A673 (cell line): ENCODE data around the gene DMD. TPM values are rescaled to one million over a fixed set of nuclear protein-coding genes. Genes with fewer than 3 reads are reported as not detected.

Experiments
- BruUV-seq: library from RNA; stranded (reverse); fragments of 400-500 nt; replicated peaks from 2 replicates; lab custom pipeline; 2021; lab: Mats Ljungman, UMichigan
- CTCF ChIA-PET: fragments of 300-600 bp; sonication (Branson Sonifier 250); formaldehyde crosslinking; loops from one replicate; lab custom pipeline; 2022; ENCODE audit warnings: antibody characterized with exemption; lab: Charles Lee
- POLR2A ChIA-PET: fragments of 300-600 bp; sonication (Branson Sonifier 250); formaldehyde crosslinking; loops from one replicate; lab custom pipeline; 2022; ENCODE audit warnings: antibody characterized with exemption; ENCODE audit not compliant: low non-redundant PET; lab: Charles Lee
- DNase-seq: peaks from one replicate; pipeline ENCODE4 v3.0.0-alpha.2; 2015; ENCODE audit warnings: low spot score
- H3K27ac ChIP-seq: fragments of 200-600 bp; sonication (generic); 2 replicates; pipeline ENCODE4 v1.5.1; 2016; ENCODE audit warnings: mixed run types, low read depth, mild to moderate bottlenecking, mixed read lengths, antibody characterized with exemption, low read length; ENCODE audit not compliant: poor library complexity, severe bottlenecking
- H3K27me3 ChIP-seq: fragments of 200-600 bp; sonication (generic); replicated peaks from 2 replicates; pipeline ENCODE4 v1.6.1; 2017; ENCODE audit warnings: mixed run types, low read depth, mild to moderate bottlenecking, mixed read lengths, antibody characterized with exemption, low read length; ENCODE audit not compliant: insufficient read depth, poor library complexity
- H3K36me3 ChIP-seq: fragments of 200-600 bp; sonication (generic); 2 replicates; pipeline ENCODE4 v1.6.1; 2016; ENCODE audit warnings: mixed run types, mild to moderate bottlenecking, mixed read lengths, antibody characterized with exemption, low read length; ENCODE audit not compliant: insufficient read depth, poor library complexity, severe bottlenecking
- H3K4me1 ChIP-seq: fragments of 200-600 bp; sonication (generic); 2 replicates; pipeline ENCODE4 v1.6.1; 2017; ENCODE audit warnings: mixed run types, mild to moderate bottlenecking, mixed read lengths, antibody characterized with exemption, low read length; ENCODE audit not compliant: insufficient read depth, poor library complexity, severe bottlenecking
- H3K4me3 ChIP-seq: fragments of 200-600 bp; sonication (generic); 2 replicates; pipeline ENCODE4 v1.5.1; 2016; ENCODE audit warnings: low read depth, mixed run types, mild to moderate bottlenecking, mixed read lengths, low read length; ENCODE audit not compliant: poor library complexity, severe bottlenecking
- H3K9me3 ChIP-seq: fragments of 200-600 bp; sonication (generic); 2 replicates; pipeline ENCODE4 v1.6.1; 2016; ENCODE audit warnings: mixed run types, low read depth, mild to moderate bottlenecking, mixed read lengths, antibody characterized with exemption, low read length; ENCODE audit not compliant: poor library complexity, severe bottlenecking
- CTCF ChIP-seq: fragments of 300-800, 200-600 bp; sonication (generic); conservative IDR thresholded peaks from 2 replicates; pipeline ENCODE4 v1.5.1; 2017; ENCODE audit warnings: low read depth, mild to moderate bottlenecking, antibody characterized with exemption, low read length, moderate library complexity, mixed read lengths
- EZH2 ChIP-seq: fragments of 200-600 bp; sonication (generic); IDR thresholded peaks from 2 replicates; pipeline ENCODE4 v1.6.1; 2017; ENCODE audit warnings: borderline replicate concordance, low read depth, mild to moderate bottlenecking, mixed read lengths, antibody characterized with exemption, low read length; ENCODE audit not compliant: poor library complexity, severe bottlenecking
- intact Hi-C: fragments of 100-400 bp; cut with micrococcal nuclease; formaldehyde crosslinking; loops from one replicate; pipeline ENCODE4 v1.10.0; 2022; ENCODE audit not compliant: unreplicated experiment
- total RNA-seq: library from RNA; stranded (reverse); gene quantifications from 2 replicates; pipeline ENCODE4 v1.2.3, GENCODE V29; 2021

Gene DMD
- total RNA-seq, 1 experiment from 2014 or later: 5.4 TPM

GRCh38 chrX:32281853-32282252, 929.5 kb downstream of the DMD start:
- ChIA-PET POLR2A (no interaction called here), CTCF (no interaction called here)
- no peaks in the 10 kb centered on the region for H3K9me3 ChIP-seq
- TF ChIP-seq CTCF (no peak), EZH2 (no peak)
- no peak overlapping the region for H3K27ac ChIP-seq
- DNase-seq: no peak
- H3K36me3 ChIP-seq: no peaks in the 10 kb centered on the region
- H3K4me1 ChIP-seq: no peaks in the 10 kb centered on the region
- no TSS peak for BruUV-seq
- no peaks in the 10 kb centered on the region for H3K27me3 ChIP-seq
- intact Hi-C loops: no loop called here
- H3K4me3 ChIP-seq: no peak overlapping the region

GRCh38 chrX:32280921-32281320, 930.4 kb downstream of the DMD start:
- CTCF ChIA-PET: no interaction called here

GRCh38 chrX:32280489-32280888, 930.9 kb downstream of the DMD start:
- Histone ChIP-seq H3K4me3 (no peak overlapping the region), H3K27ac (no peak overlapping the region), H3K9me3 (no peaks in the 10 kb centered on the region), H3K27me3 (no peaks in the 10 kb centered on the region), H3K36me3 (no peaks in the 10 kb centered on the region), H3K4me1 (no peaks in the 10 kb centered on the region)
- ChIA-PET POLR2A (no interaction called here), CTCF (no interaction called here)
- intact Hi-C loops: no loop called here
- DNase-seq: no peak
- TF ChIP-seq CTCF (no peak), EZH2 (no peak)
- BruUV-seq: no TSS peak

More at GRCh38 chrX:32280921-32281320, 930.4 kb downstream of the DMD start:
- POLR2A ChIA-PET: no interaction called here
- Histone ChIP-seq H3K27me3 (no peaks in the 10 kb centered on the region), H3K27ac (no peak overlapping the region), H3K9me3 (no peaks in the 10 kb centered on the region), H3K4me1 (no peaks in the 10 kb centered on the region), H3K36me3 (no peaks in the 10 kb centered on the region), H3K4me3 (no peak overlapping the region)
- DNase-seq: no peak
- no TSS peak for BruUV-seq
- intact Hi-C loops: no loop called here
- TF ChIP-seq EZH2: no peak
- TF ChIP-seq CTCF: no peak
